Breast epithelium (tissue), 3 donors: ENCODE results near the gene IDS.

Experiments
- CTCF ChIP-seq, 3 donors: fragments of 450-650 bp; IDR thresholded peaks; one replicate each; pipeline ENCODE4 v1.5.1; 2016 to 2017; ENCODE audit warnings: antibody characterized with exemption in 3 of 3, mild to moderate bottlenecking in 3 of 3, moderate library complexity in 3 of 3
- POLR2A ChIP-seq: fragments of 450-650 bp; IDR thresholded peaks from one replicate; pipeline ENCODE4 v1.6.1; 2016; ENCODE audit warnings: antibody characterized with exemption, mild to moderate bottlenecking, moderate library complexity
- POLR2AphosphoS5 ChIP-seq, 3 donors: sonication (generic); formaldehyde crosslinking; IDR thresholded peaks; one replicate each; pipeline ENCODE4 v1.6.1; 2017; ENCODE audit warnings: antibody characterized with exemption in 3 of 3

GRCh38 chrX:149471397-149471796, 33.7 kb downstream of the IDS start:
- TF ChIP-seq CTCF (IDR thresholded peaks at IDR 0.05) (no peak), POLR2AphosphoS5 (IDR thresholded peaks at IDR 0.05) (no peak), POLR2A (no peak)
